Fibroblast of skin of right biceps (primary cell): ENCODE measurements around the gene ILRUN.
"Not testable (repeated sequence)": the region's sequence is repeated elsewhere in the genome, so short reads cannot be mapped to it uniquely, and the experiment has no call there.

ENCODE experiments used
- DNase-seq: peaks from one replicate; pipeline ENCODE4 v3.0.0-alpha.2; 2013

Gene ILRUN

DNA sequence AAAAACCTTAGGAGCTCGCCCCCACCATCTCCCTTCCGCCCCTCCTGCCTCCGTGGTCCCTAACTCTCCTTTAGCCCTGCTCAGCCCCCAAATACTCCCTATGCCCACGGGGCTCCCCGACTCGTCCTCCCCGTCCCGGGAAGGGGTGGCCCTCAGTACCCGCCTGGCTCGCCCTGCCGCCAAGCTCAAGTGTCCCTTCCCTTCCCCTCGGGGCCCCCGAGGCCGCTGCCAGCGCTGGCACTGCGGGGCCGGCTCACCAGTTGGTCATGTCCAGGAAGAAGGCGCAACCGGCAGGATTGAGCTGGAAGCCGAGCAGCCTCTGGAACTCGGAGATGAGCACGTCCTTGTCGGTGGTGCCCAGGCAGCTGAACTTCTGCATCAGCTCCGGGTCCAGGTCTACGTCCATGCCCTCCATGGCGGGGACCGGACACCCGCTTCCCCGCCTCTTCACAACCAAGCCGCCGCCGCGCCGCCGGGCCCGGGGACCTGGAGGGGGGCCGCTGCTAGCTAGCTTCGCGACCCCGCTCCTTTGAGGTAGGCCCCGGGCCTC lies 303 bp downstream of the ILRUN start:
- no peak for DNase-seq

DNA sequence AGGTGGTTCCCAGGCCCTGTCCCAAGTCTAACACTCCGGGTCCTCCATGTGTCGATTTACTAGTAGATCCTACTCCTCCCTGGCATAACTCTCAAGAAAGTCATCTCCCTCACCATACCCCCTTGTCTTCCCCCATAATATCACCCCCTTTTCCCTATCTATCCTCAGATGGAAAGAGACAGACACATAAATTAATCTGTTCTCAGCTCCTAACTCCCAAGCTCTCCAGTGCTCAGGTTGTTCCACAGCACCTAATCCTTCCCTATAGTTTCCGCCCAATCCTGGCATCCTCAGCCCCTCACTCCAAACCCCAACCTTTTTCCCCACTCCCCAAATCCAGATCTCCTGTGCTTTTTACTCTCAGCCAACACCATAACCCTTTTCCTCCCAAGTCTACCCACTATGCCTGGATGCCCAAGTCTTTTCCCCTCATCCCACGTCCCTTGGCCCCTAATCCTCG lies 808 bp downstream of the ILRUN start:
- no peak for DNase-seq

DNA sequence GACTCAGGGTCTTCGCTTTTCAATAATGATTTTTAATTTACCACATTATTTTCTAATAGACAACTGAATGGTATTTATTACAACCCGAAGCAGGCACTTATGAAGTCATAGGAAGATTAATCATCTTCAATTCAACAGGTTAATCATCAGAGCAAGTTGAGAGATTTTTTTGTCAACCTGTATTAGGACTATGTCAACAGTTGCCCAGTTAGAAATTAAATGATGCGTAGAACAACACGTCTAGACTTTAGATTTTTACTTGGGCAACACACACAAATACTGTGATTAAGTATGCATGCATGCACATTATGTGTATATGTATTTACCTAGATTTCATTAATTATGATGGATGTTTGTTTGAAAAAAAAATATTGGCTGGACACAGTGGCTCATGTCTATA lies 4.3 kb downstream of the ILRUN start:
- DNase-seq, result no peak

DNA sequence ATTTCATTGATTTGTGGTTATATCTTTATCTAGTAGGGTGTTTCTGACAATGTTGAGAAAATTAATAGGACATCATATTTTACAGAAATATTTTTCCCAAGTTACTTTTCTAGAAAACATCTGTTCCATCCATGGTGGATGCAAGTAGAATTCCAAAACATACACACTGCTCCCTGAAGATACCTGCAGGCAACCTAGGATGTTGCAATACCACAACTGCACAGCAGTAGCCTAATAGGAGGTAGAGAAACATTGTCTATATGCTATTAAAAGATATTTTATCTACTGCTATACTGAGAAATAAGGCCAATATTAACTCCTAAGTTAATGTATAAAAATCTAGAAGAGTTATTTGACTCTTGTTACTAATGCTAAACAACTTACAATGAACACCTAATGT lies 6.8 kb downstream of the ILRUN start:
- no peak for DNase-seq

DNA sequence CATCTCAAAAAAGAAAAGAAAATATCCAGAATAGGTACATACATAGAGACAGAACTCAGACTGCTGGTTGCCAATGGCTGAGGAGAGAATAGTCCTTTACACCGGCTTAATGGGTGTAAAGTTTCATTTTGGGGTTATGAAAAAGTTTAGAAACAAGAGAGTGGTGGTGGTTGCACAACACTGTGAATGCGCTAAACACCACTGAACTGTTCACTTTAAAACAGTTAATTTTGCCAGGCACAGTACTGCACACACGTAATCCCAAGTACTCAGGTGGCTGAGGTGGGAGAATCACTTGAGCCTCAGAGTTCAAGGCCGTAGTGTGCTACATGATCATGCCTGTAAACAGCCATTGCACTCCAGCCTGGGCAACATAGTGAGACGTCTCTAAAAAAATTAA lies 7.6 kb downstream of the ILRUN start:
- no peak for DNase-seq

DNA sequence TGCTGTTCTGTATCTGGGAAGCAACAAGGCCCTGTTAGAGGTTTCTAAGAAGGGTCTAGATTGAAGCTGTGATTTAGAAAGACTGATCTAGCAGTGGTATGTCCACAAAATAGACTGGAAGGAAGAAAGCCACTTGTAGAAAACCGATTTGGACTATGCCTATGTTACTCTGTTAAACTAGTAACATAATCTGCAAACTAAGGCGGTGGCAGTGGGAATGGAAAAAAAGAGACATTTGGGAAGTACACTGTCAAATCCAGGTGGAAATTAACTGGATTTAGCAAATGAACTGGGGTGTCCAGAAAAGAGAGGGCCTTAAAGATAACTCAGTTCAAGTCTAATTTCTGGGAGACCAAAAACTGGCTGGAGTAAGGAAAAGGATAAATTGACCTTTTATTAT lies 11.6 kb downstream of the ILRUN start:
- DNase-seq, result no peak

DNA sequence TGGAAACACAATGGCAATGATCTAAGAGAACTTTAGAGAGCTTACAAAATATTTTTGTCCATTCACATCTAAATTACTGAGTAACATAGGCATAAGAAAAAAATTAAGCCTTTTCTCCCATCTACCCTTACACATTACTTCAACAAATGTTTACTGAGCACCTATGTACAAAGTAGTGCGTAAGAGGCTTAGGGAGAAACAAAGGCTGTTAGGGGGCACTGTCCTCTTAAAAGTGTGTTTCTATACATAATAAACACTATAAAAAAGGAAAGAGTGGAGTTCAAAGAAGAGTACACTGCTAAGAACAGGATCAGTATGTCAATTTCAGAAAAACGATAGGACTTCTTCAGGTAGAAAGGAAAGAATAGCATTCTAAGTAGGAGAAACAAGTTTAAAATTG lies 12.2 kb downstream of the ILRUN start:
- DNase-seq, result no peak

DNA sequence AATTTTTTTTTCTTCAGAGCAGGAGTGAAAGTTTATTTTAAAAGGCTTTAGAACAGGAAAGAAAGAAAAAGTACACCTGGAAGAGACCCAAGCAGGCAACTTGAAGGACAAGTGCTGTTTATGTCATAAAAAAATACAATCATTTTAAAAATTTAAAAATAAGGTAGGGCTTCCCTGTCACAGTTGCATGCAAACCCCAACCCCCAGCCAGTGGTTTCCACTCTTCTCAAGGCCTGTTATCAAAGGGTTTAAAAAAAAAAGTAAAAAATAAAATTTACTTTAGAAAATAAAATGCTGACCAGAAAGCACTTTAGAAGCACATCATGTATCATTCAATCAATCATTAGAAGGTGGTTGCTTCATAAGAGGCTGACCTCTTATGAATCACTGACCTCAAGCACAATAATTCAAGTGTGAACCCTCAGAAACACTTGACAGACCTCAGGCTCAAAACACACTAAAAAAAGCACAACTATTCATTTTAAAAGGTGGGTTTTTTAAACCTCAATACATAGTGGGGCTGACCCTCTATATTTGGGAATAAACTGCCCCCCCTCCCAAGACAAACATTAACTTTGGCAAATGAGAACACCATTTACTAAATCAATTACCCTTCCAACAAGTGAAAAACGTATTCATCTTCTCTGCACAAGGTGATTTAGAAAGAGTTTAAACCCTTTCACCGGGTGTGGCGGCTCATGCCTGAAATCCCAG lies 15.6 kb downstream of the ILRUN start:
- DNase-seq, result peak; percentile 52

DNA sequence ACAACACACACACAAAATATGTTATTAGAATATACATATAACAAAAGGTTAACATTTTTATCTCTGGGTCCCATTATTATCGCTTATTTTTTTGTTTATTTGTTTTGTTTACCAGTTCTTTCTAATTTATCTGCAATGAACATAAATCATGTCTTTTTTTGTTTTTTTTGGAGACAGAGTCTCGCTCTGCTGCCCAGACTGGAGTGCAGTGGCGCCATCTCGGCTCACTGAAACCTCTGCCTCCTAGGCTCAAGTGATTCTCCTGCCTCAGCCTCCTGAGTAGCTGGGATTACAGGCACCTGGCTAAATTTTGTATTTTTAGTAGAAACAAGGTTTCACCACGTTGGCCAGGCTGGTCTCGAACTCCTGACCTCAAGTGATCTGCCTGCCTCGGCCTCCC lies 16.3 kb downstream of the ILRUN start:
- DNase-seq, result not testable (repeated sequence)

DNA sequence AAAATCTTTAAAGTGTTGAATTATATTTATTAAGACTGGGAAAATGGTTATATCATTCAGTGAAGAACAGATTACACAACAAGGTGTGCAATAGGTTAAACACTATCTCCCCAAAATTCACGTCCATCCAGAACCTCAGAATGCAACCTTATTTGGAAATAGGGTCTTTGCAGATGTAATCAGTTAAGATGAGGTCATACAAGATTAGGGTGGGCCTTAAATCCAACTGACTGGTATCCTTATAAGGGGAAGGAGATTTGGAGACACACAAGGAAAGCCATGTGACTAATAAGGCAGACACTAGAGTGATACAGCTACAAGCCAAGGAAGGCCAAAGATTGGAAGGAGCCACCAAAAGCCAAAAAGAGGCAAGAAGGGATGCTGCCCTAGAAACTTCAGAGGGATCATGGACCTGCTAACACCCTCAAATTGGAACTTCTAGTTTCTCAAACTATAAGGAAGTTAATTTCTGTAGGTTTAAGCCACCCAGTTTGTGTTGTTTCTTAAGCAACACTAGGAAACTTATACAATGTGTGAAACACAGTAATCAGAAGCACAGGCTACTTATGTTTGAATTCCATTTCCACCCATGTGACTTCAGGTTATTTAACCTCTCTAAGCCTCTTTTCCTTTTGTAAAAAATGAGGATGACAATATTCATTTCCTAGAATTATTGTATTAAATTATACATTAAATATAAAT lies 16.9 kb downstream of the ILRUN start:
- peak; percentile 65 for DNase-seq

DNA sequence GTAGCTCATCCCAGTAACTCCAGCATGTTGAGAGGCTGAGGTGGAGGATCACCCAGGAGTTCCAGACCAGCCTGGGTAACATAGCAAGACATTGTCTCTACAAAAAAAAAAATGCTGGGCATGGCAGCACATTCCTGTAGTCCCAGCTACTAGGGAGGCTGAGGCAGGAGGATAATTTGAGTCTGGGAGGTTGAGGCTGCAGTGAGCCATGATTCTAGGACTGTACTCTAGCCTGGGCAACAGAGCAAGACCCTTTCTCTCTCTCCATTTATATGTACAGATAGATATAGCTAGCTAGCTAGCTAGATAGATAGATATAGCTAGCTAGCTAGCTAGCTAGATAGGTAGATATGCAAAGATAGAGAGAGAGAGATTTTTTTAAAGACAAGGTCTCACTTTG lies 20.4 kb downstream of the ILRUN start:
- no peak for DNase-seq

DNA sequence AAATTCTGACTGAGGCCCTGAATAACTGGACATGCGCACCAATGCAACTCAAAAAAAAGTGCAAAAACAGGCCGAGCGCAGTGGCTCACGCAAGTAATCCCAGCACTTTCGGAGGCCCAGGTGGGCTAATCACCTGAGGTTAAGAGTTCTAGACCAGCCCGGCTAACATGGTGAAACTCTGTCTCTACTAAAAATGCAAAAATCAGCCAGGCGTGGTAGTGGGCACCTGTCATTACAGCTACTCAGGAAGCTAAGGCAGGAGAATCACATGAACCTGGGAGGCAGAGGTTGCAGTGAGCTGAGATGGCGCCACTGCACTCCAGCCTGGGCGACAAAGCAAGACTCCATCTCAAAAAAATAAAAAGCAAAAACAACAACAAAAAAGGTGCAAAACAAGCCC lies 21.6 kb downstream of the ILRUN start:
- DNase-seq, result not testable (repeated sequence)

DNA sequence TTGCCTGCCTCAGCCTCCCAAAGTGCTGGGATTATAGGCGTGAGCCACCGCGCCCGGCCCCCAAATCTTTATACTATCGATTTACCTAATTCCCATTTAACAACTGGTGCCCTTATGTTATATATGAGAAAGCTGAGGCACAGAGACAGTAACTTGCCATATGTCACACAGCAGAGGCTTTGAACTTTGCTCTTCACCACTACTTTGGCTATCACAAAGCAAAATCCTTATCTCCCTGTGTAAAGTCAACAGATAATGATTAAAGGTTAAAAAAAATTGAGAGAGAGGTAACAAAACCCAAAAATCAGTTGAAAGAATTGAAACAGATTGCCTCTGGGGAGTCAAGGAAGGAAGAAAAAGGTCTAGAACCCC lies 22.3 kb downstream of the ILRUN start:
- no peak for DNase-seq

DNA sequence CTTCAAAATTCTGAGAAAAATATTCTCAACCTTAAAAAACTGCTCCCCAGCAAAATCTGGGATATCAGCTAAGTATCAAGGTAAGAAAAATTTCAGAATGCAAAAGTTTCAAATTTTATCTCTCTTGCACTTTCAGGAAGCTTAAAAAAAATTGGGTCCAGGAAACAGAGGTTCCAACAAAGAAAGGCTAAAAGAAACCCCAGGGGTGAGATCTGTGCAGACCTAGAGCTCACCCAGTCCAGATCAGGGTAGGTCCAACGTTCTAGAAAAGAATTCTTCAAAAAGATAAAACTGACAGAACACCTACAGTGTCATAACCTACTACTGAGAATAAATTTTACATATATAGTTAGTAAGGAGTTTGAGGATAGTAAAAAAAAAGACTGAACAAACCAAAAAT lies 23.5 kb downstream of the ILRUN start:
- DNase-seq, result no peak

DNA sequence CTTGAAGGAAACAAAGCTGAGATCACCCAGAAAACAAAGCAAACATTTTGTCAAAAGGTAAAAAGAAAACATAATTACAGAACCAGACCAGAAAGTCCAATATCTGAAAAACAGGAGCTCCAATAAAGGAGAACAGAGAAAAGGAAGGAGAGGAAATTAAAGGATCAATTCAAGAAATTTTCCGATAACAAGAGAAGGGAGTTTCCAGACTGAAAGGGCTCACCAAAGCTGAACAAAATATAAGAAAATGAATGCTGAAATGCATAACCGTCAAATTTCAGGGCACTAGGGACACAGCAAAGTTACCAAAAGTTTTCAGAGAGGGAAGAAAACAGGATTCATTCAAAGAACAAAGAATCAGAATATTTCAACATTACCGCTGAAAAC lies 23.9 kb downstream of the ILRUN start:
- no peak for DNase-seq

DNA sequence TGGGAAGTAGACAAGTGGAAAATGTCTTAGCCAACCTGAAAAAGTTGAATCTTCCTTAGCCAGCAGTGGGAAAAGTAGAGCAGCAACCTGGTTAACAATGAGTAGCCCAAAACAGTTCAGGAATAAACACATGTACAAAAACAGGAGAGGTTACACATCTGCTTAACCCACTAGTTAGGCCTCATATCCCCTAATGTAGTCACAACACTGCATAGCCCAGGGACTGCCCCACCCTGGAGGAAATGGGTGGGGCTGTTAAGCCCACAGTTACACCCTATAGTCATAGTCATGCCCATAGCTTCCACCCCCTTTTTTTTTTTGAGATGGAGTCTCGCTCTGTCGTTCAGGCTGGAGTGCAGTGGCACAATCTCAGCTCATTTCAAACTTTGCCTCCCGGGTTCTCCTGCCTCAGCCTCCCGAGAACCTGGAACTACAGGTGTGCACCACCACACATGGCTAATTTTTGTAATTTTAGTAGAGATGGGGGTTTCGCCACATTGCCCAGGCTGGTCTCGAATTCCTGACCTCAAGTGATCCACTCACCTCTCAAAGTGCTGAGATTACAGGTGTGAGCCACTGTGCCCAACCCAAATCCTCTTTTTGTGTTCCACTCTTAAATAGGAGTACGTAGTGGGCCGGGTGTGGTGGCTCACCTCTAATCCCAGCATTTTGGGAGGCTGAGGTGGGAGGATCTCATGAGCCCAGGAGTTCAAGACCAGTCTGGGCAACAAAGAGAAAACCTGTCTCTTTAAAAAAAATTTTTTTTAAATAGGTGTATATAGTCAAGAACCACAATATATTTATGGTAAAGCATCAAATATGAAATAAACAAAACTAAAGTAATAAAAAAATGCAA lies 24.5 kb downstream of the ILRUN start:
- peak; percentile 60 for DNase-seq

DNA sequence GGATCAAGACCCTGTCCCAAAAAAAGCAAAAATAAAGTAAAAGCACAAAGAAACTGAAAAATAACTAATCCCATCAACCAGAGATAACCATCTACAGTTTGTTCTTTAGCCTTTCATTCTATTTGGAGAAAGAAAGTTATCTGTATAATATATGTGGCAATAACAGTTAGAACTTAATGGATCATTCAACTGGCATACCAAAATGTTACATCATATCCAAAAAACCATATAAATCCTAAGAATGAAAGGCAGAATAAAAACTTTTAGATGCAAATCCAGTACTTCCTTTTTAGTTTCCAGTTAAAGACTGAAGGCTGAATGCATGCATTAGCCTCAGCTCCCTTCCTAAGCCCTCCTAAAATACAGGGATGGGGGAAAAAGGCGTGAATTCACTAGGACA lies 25.2 kb downstream of the ILRUN start:
- peak; percentile 48 for DNase-seq

DNA sequence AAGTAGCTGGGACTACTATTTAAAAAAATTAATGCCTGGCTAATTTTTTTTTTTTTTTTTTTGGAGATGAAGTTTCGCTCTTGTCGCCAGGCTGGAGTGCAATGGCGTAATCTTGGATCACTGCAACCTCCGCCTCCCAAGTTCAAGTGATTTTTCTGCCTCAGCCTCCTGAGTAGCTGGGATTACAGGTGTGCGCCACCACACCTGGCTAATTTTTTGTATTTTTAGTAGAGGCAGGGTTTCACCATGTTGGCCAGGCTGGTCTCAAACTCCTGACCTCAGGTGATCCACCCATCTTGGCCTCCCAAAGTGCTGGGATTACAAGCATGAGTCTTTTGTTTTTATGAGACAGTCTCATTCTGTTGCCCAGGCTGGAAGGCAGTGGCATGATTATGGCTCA lies 27.8 kb downstream of the ILRUN start:
- DNase-seq, result not testable (repeated sequence)

DNA sequence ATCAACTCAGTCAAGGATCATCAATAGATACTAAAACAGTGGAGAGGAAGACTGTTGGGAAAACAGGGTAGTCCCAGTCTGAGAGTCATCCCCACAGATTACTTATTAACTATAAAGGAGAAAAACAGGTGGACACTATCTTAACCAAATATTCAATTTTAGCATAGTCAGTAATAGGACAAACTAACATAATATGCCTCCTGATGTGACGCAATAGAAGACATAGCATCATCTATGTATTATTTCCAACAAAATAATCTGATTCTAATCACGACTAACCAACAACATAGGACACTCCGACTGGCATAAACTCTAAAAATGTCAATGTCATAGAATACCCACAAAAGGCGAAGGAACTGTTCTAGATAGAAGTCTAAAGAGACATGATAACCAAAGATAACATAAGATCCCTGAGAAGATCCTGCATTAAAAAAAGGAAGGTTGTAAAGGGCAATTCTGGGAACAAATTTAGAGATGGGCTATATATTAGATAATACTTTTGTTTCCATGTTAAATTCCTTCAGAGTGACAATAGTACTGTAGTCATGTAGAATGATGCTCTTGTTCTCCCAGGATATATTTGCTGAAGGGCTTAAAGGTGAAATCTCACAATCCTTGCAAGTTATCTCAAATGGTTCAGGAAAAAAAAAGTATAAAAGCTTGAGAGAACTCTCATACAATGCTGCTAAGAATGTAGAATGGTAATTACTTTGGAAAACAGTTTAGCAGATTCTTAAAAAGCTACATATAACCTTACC lies 28.9 kb downstream of the ILRUN start:
- DNase-seq, result no peak

DNA sequence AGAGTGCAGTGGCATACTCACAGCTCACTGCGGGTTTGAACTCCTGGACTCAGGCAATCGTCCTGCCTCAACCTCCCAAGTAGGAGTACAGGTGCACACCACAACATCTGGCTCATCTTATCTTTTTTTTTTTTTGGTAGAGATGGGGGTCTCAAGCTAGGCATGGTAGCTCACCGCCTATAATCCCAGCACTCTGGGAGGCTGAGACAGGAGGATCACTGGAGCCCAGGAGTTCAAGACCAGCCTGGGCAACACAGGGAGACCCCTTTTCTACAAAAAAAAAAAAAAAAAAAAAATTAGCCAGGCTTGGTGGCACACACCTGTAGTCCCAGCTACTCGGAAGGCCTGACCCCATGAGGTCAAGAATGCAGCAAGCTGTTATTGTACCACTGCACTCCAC lies 31.5 kb downstream of the ILRUN start:
- no peak for DNase-seq

DNA sequence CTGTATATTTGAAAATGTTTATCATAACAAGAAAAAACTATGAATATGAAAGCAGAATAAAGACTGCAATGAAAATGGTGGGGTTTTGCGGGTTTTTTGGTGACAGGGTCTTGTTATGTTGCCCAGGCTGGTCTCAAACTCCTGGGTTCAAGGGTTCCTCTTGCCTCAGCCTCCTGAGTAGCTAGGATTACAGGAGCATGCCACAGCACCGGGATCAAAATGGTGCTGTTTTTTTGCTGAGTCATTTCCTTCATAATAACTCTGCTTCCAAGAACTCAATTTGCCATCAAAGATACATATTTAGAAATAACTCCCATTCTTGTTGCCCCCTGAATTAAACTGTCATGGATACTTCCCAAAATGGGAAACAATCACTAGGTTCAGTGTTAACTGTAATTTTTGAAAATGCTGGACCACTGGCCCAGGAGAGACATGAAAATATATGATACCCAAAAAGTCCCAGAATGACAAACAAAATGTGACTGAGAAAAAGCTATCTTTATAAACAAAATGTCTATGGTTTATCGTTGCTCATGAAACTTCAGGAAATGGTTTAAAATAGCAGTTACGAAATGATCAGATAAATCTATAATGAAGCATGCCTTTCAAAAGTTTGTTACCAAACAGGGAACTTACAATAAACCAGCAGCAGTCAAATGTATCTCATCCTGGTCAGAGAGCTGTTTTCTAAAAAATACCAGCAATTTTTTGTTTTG lies 32.2 kb downstream of the ILRUN start:
- DNase-seq, result peak; percentile 65

DNA sequence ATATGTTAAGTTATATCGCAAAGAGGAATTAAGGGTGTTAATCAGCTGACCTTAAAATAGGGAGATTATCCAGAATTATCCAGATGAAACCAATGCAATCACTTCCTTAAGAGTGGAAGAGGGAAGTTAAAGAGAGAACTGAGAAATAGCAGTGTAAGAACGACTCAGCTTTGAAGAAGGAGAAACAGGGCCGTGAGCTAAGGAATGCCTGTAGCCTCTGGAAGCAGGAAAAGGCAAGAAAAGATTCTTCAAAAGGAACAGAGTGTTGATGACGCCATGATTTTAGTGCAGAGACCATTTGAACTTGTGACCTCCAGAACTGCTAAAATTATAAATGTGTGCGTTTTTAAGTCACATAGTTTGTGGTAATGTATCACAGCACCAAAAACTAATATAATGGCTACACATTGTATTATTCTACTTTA lies 32.7 kb downstream of the ILRUN start:
- peak; percentile 61 for DNase-seq
